ENCODE data around the gene CDH8.

Gene CDH8

GRCh38 chr16:61915569-61915968 is 120.7 kb downstream of the CDH8 start:
- H3K4me2 ChIP-seq (ENCODE audit: low read length) = no peak overlapping the region
- no peaks in the 10 kb centered on the region for H3F3A ChIP-seq (ENCODE audit: control insufficient read depth, insufficient read depth)
- H4K20me1 ChIP-seq (ENCODE audit: control insufficient read depth, insufficient read depth, low read depth, low read length) = no peaks in the 10 kb centered on the region
- H3K4me3 ChIP-seq (ENCODE audit: low read length) = no peak overlapping the region
- no peaks in the 10 kb centered on the region for H3K79me2 ChIP-seq (ENCODE audit: control insufficient read depth, low read length)
- no peak overlapping the region for H3K27ac ChIP-seq (ENCODE audit: low read depth, low read length)
- H3K9me2 ChIP-seq (replicated peaks; ENCODE audit: control insufficient read depth, low read length) = no peaks in the 10 kb centered on the region
- no peaks in the 10 kb centered on the region for H3K36me3 ChIP-seq (ENCODE audit: control insufficient read depth, low read length)
- no peaks in the 10 kb centered on the region for H3K9me3 ChIP-seq (ENCODE audit: control insufficient read depth, insufficient read depth, low read length)
- no peaks in the 10 kb centered on the region for H3K4me1 ChIP-seq (ENCODE audit: control insufficient read depth, low read length)
- no peaks in the 10 kb centered on the region for H3K27me3 ChIP-seq (ENCODE audit: control insufficient read depth, low read length)
- TF ChIP-seq CTCF (IDR thresholded peaks at IDR 0.05; ENCODE audit: low read depth, low read length, poor library complexity, severe bottlenecking) (no peak), EZH2phosphoT487 (IDR thresholded peaks at IDR 0.05; ENCODE audit: borderline replicate concordance, low read length) (no peak)

DNA sequence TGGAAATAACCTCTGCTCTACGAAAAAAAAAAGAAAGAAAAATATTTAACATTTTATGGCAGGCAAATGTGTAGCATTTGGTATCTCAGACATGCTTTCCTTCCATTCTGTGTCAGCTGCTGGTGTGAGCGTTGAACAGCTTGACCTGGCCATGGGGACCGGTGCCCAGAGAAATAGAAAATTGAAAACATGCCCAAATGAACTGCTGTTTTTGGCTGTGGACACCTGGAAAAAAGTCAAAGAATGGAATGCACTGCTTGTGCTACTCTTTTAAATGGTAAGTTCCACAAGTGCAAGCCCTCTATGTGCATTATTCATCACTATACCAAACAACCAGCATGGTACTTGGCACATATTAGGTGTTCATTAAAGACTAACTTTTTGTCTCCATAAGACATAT is 127.2 kb downstream of the CDH8 start:
- Histone ChIP-seq H3K9me3 (ENCODE audit: control insufficient read depth, insufficient read depth, low read length) (no peaks in the 10 kb centered on the region; the same call in 1 of the 2 replicates), H3K36me3 (ENCODE audit: control insufficient read depth, low read length) (no peaks in the 10 kb centered on the region), H3K27me3 (ENCODE audit: control insufficient read depth, low read length) (no peaks in the 10 kb centered on the region), H3K27ac (ENCODE audit: low read depth, low read length) (no peak overlapping the region), H4K20me1 (ENCODE audit: control insufficient read depth, insufficient read depth, low read depth, low read length) (no peaks in the 10 kb centered on the region), H3K79me2 (ENCODE audit: control insufficient read depth, low read length) (no peaks in the 10 kb centered on the region), H3K4me3 (ENCODE audit: low read length) (no peak overlapping the region), H3K4me2 (ENCODE audit: low read length) (no peak overlapping the region), H3K9me2 (replicated peaks; ENCODE audit: control insufficient read depth, low read length) (no peaks in the 10 kb centered on the region), H3K4me1 (ENCODE audit: control insufficient read depth, low read length) (no peaks in the 10 kb centered on the region), H3F3A (ENCODE audit: control insufficient read depth, insufficient read depth) (no peaks in the 10 kb centered on the region)
- TF ChIP-seq CTCF (IDR thresholded peaks at IDR 0.05; ENCODE audit: low read depth, low read length, poor library complexity, severe bottlenecking) (no peak), EZH2phosphoT487 (IDR thresholded peaks at IDR 0.05; ENCODE audit: borderline replicate concordance, low read length) (no peak)

DNA sequence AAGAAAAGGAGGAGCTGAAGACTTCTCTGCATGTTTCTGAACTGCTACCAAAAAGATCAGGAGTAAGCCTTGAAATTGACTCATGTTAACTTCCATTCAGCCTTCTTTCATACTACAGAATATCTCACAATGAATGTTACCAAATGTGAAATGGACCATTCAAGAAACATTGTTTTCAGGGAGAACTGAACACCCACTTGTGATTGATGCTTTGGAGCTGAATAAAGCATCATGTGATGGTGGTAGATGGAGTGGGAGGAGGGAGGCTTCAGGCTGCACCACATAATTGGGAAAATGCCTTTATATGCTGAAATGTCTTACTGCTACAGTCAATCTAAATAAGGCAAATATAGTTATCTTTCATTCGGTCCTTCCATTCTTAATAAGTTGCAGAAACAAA is 127.8 kb downstream of the CDH8 start:
- TF ChIP-seq EZH2phosphoT487 (IDR thresholded peaks at IDR 0.05; ENCODE audit: borderline replicate concordance, low read length) (no peak), CTCF (IDR thresholded peaks at IDR 0.05; ENCODE audit: low read depth, low read length, poor library complexity, severe bottlenecking) (no peak)
- Histone ChIP-seq H3K27me3 (ENCODE audit: control insufficient read depth, low read length) (no peaks in the 10 kb centered on the region), H3K4me1 (ENCODE audit: control insufficient read depth, low read length) (no peaks in the 10 kb centered on the region), H4K20me1 (ENCODE audit: control insufficient read depth, insufficient read depth, low read depth, low read length) (no peaks in the 10 kb centered on the region), H3F3A (ENCODE audit: control insufficient read depth, insufficient read depth) (no peaks in the 10 kb centered on the region), H3K36me3 (ENCODE audit: control insufficient read depth, low read length) (no peaks in the 10 kb centered on the region), H3K9me3 (ENCODE audit: control insufficient read depth, insufficient read depth, low read length) (no peaks in the 10 kb centered on the region; the same call in 1 of the 2 replicates), H3K4me3 (ENCODE audit: low read length) (no peak overlapping the region), H3K9me2 (replicated peaks; ENCODE audit: control insufficient read depth, low read length) (no peaks in the 10 kb centered on the region), H3K79me2 (ENCODE audit: control insufficient read depth, low read length) (no peaks in the 10 kb centered on the region), H3K27ac (ENCODE audit: low read depth, low read length) (no peak overlapping the region), H3K4me2 (ENCODE audit: low read length) (no peak overlapping the region)

Measured in DOHH2 (cell line).